ENCODE data around the gene ZBTB6. TPM values are rescaled to one million over a fixed set of nuclear protein-coding genes. Genes with fewer than 3 reads are reported as not detected.

Gene ZBTB6
- total and polyA plus RNA-seq, 2 of the 13 experiments (the other 11 are each of a cell fraction or from before 2014, with no cell fraction given) = 3.7 to 7.1 TPM

GRCh38 chr9:122904823-122905710 lies 8.1 kb downstream of the ZBTB6 start, which contains the start of gene RC3H2 (continued):
- TF ChIP-seq NFYC (CRISPR knock-in tag; IDR thresholded peaks at IDR 0.05) = peak; percentile 62
- TF ChIP-seq DNMT3B (CRISPR knock-in tag; conservative IDR thresholded peaks at IDR 0.05) = no peak
- TF ChIP-seq ZNF687 (CRISPR knock-in tag; IDR thresholded peaks at IDR 0.05) = peak; percentile 97
- 0 out of 2 replicates have a peak, but pooled peaks have one; percentile 7 for TF ChIP-seq ZNF552 (CRISPR knock-in tag; IDR thresholded peaks at IDR 0.05; ENCODE audit: borderline replicate concordance)
- no peak for TF ChIP-seq NR3C1 (CRISPR knock-in tag; IDR thresholded peaks at IDR 0.05)
- 0 out of 2 replicates have a peak, but pooled peaks have one; percentile 51 for TF ChIP-seq KLF6 (CRISPR knock-in tag; IDR thresholded peaks at IDR 0.05)
- TF ChIP-seq CBFB (CRISPR knock-in tag; IDR thresholded peaks at IDR 0.05) = no peak; the same call in 1 of the 2 replicates
- no peak for TF ChIP-seq ZNF350 (CRISPR knock-in tag; IDR thresholded peaks at IDR 0.05; ENCODE audit: borderline replicate concordance, low read depth)
- no peak for TF ChIP-seq NFATC3 (CRISPR knock-in tag; IDR thresholded peaks at IDR 0.05)
- peak; percentile 99 for TF ChIP-seq YEATS2 (CRISPR knock-in tag; IDR thresholded peaks at IDR 0.05; ENCODE audit: borderline replicate concordance)
- TF ChIP-seq ZNF563 (CRISPR knock-in tag; IDR thresholded peaks at IDR 0.05) = no peak; the same call in 1 of the 2 replicates
- no peak for TF ChIP-seq ZNF589 (CRISPR knock-in tag; conservative IDR thresholded peaks at IDR 0.05)
- no peak for TF ChIP-seq CTCF (CRISPR knock-in tag; IDR thresholded peaks at IDR 0.05)
- TF ChIP-seq GFI1 (CRISPR knock-in tag; IDR thresholded peaks at IDR 0.05; ENCODE audit: borderline replicate concordance) = no peak
- TF ChIP-seq ZMYM2 (CRISPR knock-in tag; IDR thresholded peaks at IDR 0.05) = no peak
- peak; percentile 66; the same call in 1 of the 2 replicates for TF ChIP-seq ZZZ3 (CRISPR knock-in tag; IDR thresholded peaks at IDR 0.05; ENCODE audit: borderline replicate concordance)
- TF ChIP-seq HOXA7 (CRISPR knock-in tag; IDR thresholded peaks at IDR 0.05) = no peak
- TF ChIP-seq ZNF256 (CRISPR knock-in tag; conservative IDR thresholded peaks at IDR 0.05) = no peak
- TF ChIP-seq ZNF543 (CRISPR knock-in tag; IDR thresholded peaks at IDR 0.05) = no peak
- no peak for TF ChIP-seq ZNF326 (CRISPR knock-in tag; IDR thresholded peaks at IDR 0.05; ENCODE audit: borderline replicate concordance)
- no peak for TF ChIP-seq MAFF (IDR thresholded peaks at IDR 0.05; ENCODE audit: low read depth, low read length)
- no peak for TF ChIP-seq NR2F2 (IDR thresholded peaks at IDR 0.05; ENCODE audit: borderline replicate concordance, low read depth)
- TF ChIP-seq SMAD1 (CRISPR knock-in tag; IDR thresholded peaks at IDR 0.05; ENCODE audit: borderline replicate concordance, low read depth) = no peak

Data from HepG2 (cell line).